Cardiac ventricle fibroblast (primary cell): ENCODE measurements around the gene ATE1. TPM values are rescaled to one million over a fixed set of nuclear protein-coding genes. Genes with fewer than 3 reads are reported as not detected.

Experiments used
- total RNA-seq: library from RNA; depleted of rRNA; stranded (reverse); fragments of >200 nt; gene quantifications from 2 replicates; pipeline ENCODE4 v1.2.3, GENCODE V29; 2015

Gene ATE1
- 10.9 and 13.5 TPM in 2 replicates for total RNA-seq

GRCh38 chr10:121927841-121928527 is at the start of gene ATE1:
Gene ATE1, minus strand, starts transcription at chr10:121928031. Its CDS starts 82 bp downstream, at chr10:121927949.

GRCh38 chr10:121974535-121975294 is 46.9 kb upstream of the ATE1 start, which contains the start of gene NSMCE4A:
Gene NSMCE4A, minus strand, starts transcription at chr10:121975217. Its CDS starts 52 bp downstream, at chr10:121975165.

Other genes starting within 250 kb of the ATE1 start
- 10.0 and 11.0 TPM in 2 replicates for gene NSMCE4A, start 47.2 kb upstream of the ATE1 start, total RNA-seq
- 6.4 and 9.4 TPM in 2 replicates for gene TACC2, start 61.1 kb upstream of the ATE1 start, total RNA-seq